Right kidney (tissue), 1 donor: Measurements from ENCODE around the gene UBAC2.
"Not testable (repeated sequence)": the region's sequence is repeated elsewhere in the genome, so short reads cannot be mapped to it uniquely, and the experiment has no call there.

ENCODE experiments used
- DNase-seq: peaks from one replicate; pipeline ENCODE4 v3.0.0-alpha.2; 2016

UBAC2 gene

DNA sequence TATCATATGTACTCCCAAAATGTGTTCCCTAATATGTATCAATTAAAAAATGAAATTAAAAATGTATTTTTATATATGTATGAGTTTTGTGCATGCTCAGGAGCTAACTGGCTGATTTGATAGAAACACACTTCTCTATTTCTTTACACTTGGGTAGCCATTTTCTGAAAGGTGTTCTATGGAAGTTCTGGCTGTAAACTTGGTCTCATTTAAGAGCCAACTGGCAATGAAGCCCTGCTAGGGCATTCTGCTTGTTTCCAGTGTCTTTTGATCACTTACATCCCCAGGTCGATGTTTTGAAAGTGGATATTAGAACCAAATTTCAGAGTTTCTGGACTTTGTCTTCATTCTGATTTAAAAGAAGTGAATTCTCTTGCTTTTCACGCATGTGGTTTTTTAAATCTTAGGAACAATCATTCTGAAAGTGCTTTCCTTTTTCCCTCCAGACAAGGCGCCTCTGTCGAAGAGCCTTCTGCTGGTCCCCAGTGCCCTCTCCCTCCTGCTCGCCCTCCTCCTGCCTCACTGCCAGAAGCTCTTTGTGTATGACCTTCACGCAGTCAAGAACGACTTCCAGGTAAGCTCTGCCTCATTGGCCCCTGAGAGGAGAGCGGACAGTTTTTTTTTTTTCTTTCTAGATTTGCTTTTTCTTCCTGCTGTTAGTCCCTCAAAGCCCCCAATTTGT lies 37.5 kb downstream of the UBAC2 start:
- no peak for DNase-seq

DNA sequence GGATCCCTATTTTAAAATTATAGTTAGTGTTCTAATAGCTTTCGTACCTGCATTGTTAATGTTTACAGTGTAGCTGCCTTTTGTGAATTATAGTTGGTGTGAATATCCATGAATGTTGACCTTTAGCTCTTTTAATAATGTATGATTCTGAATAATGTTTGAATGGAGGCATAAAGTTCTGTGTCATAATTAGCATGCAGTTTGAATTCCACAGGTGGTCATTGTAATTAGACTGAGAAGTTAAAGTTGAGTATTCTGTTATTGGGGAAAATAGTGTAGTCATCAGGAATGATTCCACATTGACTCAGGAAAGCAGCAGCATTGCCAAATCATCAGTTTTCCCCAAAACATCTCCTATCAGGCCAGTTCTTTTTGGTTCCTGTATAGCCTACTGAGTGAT lies 45.4 kb downstream of the UBAC2 start:
- DNase-seq: no peak

DNA sequence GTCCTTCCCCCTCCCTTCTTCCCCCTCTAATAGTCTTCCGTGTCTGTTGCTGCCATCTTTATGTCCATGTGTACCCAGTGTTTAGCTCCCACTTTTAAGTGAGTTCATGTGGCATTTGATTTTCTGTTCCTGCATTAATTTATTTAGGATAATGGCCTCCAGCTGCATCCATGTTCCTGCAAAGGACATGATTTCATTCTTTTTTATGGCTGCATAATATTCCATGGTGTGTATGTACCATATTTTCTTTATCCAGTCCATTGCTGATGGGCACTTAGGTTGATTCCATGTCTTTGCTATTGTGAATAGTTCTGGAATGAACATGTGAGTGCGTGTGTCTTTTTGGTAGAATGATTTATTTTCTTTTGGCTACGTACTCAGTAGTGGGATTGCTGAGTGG lies 48.5 kb downstream of the UBAC2 start:
- not testable (repeated sequence) for DNase-seq

DNA sequence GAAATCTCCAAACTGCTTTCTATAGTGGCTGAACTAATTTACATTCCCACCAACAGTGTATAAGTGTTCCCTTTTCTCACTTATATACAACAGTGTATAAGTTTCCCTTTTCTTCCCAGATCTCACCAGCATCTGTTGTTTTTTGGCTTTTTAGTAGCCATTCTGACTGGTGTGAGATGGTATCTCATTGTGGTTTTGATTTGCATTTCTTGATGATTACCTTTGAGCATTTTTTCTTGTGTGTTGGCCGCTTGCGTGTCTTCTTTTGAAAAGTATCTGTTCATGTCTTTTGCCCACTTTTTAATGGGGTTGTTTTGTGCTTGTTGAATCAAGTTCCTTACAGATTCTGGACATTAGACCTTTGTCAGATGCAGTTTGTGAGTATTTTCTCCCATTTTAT lies 49.0 kb downstream of the UBAC2 start:
- DNase-seq: not testable (repeated sequence)

DNA sequence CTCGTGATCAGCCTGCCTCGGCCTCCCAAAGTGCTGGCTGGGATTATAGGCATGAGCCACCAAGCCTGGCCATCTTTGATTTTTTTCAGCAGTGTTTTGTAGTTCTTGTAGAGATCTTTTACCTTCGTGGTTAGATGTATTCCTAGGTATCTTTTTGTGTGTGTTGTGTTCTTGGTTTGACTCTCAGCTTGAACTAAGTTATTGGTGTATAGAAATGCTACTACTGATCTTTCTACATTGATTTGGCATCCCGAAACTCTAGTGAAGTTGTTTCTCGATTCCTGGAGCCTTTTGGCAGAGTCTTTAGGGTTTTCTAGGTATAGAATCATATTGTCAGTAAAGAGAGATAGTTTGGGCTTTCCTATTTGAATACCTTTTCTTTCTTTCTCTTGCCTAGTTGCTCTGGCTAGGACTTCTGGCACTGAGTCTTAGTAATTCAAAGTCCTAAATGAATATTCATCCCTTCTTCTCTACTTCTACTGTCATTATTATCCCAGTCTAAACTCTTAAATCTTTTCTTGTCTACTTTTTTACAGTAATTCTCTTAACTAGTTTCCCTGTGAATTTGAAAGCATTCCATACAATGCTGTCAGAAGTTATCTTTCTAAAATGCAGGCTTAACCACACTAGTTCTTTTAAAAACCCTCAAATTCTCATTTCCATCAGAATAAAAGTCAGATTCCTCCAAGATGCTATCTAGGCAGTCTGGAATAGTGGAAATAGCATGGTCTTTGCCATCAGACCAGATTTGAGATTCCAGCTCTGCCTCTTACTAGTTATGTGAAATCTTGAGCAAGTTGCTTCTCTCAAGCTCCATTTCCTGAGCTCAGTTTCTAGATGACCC lies 50.5 kb downstream of the UBAC2 start:
- DNase-seq: no peak

DNA sequence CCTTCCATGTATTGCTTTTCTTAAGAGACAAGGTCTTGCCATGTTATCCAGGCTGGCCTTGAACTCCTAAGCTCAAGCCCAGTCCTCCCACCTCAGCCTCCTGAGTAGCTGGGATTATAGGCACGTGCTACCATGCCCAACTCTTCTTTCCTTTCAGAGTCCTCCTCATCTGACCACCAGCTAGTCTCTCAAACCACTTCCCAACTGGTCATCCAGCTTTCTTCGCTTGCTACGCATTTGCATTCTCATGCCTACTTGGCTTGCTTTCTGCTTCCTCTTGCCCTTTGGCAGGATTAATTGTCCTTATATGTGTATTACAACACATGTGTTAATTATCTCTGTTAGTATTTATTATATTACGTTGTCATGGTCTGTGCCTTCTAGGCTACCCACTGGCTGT lies 51.3 kb downstream of the UBAC2 start:
- no peak for DNase-seq

DNA sequence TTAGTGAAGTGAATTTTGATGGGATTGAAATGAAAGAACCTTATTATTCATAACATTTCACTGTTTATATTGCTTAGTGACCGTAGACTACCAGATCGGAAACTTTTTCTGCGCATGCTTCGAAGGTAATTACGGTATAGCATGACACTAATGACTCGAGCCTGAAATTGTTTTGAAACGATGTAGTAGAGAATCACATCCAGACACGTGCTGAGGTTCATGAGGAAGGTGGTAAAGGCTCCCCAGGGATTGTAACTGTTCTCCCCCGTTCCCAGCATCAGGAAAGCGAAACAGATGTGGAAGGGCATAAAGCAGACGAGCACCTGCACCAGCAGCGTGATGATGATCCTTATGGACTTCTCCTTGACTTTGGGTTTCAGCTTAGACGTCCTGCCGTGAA lies 54.2 kb downstream of the UBAC2 start:
- DNase-seq: no peak

DNA sequence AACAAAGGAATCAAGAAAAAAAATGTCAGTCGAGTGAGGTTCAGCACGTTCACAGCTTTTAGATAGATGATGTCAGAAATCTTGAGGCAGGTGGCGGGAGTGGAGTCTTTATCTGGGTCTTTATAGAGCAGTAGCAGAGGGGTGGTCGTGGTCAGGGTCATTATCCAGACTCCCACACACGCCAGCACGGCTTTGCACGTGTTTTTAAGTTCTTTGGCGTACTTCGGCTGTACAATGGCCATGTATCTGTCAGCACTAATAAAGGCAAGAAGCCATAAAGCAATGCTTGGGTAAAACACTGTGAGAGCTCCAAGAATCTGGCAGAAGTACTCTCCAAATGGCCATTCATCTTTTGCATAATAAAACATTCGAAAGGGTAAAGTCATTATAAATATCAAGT lies 54.6 kb downstream of the UBAC2 start:
- no peak for DNase-seq

DNA sequence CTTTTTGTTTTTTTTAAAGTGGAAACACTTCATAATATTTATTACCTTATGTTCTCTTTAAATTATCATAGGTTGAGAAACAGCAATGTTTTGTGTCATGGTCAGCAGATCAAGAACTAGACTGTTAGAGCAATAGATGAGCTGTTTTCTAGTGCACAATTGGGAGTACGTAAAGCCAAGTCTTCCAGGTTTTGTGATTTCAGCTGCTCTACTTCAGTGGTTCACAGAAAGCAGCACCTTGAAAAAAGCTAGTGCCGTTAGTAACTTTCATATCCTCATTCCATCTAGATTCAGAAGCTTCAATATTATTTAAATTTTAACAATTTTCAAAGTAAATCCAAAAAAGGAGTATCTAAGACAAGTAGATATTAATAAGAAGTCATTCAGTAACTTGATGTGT lies 55.6 kb downstream of the UBAC2 start:
- DNase-seq: no peak

DNA sequence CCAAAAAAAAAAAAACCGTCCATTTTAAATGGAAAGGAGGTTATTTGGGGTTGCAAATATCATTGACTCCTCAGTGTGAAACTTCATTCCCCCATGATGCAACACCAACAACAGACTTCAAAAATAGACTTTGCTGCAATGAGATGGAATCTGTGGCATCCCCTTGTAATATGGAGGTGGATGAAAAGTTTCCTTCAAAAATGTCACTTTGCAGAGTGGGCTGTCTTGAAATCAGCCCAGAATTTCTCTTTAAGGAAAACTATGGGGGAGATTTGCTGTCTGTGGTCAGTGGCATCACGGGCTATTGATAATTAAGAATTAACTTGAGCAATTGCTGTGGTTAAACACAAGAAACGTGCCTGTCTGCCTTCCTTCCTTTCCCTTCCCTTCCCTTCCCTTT lies 56.1 kb downstream of the UBAC2 start:
- DNase-seq: no peak

DNA sequence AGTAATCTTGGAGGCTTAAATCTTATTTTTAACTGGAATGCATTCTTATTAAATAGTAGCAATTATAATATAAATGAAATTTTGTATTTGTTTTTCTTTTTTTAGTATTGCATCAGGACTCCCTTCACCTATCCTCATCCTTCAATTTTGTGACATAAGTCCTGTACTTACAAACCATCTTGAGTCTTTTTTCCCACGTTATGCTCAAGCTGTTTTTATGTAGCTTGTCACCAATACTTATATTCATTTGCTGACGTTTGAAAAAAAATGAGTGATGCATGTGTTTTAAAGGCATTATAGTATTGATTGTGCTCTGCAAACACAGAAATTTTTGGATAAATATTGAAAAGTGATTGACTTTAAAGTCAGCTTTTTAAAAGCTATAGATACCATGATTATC lies 56.6 kb downstream of the UBAC2 start:
- DNase-seq: no peak

DNA sequence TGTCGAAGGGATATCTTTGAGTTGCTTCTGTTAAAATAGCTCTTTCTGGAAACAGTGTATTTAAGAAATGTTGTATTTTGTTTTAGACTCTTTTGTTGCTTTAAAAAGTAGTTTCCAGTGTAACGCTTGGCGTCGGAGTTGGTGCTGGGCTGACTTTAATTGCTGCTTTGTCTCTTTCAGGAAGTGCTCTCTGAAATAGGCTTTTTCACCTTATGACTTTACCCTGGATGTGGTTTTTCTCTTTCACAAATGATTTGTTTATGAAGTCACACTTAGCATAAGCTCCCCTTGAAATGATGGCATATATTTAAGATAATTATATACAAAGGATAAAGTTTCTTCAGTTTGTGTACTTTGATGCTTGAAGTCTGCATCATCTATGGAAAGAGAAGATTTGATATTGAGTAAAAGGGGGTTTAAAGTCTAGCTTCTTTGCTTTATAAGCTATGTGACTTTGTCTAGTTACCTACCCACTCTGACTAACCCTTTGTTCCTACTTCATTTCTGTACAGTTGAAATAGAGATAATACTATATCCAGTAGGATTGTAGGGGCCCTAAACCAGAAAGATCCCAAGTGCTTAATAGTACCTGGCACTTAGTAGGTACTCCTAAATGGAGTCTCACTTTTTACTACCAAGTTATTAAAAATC lies 57.7 kb downstream of the UBAC2 start, which contains the start of gene GPR18:
Gene GPR18 (minus strand): TSS at position 170 of the 651 bp plus-strand sequence. CDS start 2,507 bp downstream, outside the sequence.
- no peak for DNase-seq

DNA sequence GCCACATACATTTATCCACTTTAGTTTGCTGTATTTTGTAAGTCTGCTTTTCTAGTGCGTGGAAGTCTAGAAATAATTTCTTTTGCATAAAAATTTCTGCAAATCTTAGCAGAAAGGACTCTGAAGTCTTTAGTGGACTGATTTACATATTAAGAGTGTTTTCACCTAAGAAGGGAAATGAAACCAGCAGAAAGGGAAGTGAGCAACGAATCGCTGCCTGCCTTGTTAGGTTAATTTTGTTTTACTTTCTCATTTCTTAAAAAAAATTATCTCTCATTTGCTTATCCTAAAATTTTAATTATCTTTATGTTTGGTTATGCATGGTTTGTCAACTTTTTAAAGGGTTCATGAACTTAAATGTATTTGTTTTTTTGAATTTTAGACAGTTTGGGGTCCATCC lies 58.3 kb downstream of the UBAC2 start:
- DNase-seq: no peak

DNA sequence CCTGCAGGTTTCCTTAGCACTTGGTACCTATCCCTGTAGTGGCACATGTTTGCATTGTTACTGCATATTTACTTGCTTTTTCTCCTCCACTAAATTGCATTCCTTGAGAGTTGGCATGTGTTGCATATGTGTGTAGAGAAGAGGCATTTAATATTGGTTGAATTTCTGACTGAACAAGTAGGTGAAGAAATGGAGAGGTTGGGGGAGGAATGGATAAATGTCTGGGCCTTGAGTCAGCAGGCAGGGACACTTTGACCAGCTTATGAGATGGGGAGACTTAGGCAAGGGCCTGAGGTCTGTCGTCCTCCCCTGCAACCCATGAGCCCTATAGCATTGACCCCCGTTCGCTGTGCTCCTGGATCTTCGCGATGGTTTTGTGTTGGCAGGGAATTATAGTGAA lies 59.6 kb downstream of the UBAC2 start:
- no peak for DNase-seq

DNA sequence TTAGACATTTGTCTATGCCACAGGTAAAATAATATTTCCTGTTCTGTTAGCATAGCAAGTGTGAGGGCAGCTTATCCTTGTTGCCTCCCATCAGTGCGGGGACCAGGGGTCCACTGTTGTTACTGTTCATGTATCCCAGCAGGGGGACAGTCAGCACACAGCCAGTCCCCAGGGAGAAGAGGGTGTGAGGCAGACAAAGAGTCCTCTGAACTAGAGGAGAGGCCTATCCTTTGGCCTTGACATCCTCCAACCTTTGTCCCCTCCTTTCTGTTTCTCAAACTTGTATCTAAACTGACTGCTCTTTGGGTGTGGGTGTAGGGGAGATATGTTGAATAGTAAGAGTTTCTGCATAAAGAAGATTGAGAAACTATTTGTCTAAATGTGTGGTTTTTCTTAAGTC lies 60.4 kb downstream of the UBAC2 start:
- no peak for DNase-seq

DNA sequence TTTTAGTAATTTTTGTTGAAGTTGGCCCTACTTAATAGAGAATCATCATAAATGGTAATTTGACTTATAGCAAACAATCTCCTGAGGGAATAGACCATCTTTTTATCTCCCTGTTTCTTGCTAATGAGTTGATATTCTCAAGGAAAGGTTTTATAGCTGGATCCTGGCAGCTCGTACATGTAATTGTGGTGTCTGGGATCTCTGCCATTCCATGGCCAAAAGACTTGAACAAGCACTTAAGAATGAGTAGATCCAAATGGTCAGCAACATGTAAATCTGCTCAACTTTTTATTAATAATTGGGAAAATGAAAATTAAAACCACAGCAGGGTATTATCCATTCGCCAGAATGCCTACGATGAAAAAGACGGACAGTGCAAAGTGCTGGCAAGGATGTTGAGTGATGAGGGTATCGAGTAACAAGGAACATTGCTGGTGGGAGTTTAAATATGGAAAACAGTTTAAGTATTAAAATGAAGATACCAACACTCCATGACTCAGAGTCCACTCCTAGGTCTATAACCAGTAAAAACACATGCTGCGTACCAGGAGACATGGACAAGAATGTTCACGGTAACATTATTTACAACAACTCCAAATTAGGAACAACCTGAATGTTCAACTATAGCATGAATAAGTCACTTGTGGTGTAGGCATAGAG lies 62.6 kb downstream of the UBAC2 start:
- no peak for DNase-seq

DNA sequence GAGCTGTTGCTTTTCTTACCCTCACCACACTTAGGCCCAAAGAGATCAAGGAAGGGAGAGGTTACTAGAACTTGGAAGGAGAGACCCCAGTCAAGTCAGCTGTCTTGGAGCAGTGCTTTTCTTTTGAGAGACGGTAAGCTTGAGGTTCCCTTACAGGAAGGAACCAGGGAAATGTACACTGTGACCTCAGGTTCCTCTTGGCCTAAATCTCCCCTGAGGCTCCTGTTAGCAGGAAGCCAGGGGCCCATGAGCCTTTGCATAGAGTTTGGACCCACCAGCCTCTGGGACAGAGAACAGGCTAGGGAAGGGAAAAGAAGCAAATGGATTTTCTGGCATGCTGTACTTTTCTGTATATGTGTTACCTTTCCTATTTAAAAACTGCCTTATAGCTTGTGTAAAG lies 63.4 kb downstream of the UBAC2 start:
- no peak for DNase-seq

DNA sequence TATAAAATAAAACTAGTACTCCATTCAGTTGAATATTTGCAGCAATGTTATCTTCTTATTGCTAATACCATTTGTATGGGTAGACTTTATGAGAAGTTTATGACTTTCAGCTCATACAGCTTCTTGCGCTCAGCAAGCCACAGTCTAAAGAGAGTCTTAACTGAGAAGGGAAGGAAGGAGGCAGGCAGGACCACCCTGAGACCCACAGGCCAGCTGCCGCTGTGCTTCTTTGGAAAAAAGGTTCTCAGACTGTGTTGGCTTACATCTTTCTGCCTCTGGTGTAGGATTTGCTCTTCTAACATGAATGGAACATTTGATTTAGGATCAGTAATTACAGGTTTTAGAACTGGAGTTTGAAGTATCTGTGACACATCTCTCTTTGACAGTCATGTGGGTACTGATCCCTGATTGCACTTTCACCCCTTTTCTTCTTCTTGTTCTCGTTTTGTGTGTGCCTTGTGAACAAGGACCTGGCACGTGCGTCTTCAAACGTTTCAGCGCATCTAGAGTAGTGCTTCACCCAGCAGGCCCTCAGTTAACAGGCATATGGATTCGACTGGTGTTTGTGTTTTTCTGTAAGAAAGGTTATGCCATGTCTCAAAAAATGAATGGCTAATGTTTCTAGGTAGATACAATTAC lies 64.6 kb downstream of the UBAC2 start:
- no peak for DNase-seq

DNA sequence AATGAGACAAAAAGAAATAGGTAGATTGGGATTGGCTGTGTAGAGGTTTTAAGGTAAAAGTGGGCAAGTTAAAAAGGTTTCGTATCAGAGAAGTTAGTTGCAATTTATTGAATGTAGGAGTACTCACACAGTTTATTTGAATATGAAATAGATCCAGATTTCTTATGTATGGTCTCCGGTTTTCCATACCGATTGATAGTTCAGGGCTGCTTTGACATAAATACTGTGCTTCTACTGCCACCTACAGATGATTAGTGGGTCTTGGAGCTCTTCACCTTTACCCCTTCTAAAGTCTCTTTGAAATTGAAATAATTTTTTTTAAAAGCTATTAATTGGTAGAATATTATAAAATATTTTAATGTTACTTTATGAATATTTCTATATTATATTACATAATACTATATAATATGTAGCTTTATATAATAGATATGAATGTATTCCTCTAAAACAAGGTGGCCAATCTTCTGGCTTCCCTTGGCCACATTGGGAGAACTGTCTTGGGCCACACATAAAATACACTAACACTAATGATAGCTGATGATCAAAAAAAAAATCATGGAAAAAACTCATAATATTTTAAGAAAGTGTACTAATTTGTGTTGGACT lies 65.3 kb downstream of the UBAC2 start:
- no peak for DNase-seq

DNA sequence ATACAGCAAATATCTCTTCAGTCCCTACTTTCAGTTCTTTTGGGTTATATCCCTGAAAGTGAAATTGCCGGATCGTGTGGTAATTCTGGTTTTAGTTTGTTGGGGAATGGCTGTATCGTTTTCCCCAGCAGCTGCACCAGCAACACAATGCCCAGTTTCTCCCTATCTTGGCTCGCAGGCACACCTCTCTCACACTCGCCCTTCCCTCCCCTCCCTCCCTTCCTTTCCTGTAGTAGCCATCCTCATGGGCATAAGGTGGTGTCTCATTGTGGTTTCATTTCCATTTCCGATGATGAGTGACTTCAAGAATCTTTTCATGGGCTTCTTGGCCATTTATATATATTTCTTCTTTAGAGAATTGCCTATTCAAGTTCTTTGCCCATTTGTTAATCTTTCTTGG lies 66.2 kb downstream of the UBAC2 start:
- DNase-seq: no peak

DNA sequence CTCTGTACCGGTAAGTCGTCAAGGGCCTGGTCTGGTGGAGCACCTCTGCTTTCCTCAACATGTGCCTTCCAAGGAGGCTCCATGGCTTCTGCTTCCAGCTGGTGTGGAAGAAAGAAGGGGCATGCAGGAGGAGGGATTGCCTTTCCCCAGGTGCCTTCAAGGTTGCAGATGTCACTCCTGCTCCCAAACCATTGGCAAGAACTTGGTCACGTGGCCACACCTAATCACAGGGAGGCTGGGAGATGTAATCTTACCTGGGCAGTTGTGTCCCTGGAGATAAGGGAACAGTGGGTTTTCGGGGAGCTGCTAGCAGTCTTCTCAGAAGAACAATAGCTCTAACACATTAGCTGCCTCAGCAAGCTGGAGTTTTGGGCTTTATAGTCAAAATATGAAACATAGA lies 67.3 kb downstream of the UBAC2 start:
- DNase-seq: no peak

DNA sequence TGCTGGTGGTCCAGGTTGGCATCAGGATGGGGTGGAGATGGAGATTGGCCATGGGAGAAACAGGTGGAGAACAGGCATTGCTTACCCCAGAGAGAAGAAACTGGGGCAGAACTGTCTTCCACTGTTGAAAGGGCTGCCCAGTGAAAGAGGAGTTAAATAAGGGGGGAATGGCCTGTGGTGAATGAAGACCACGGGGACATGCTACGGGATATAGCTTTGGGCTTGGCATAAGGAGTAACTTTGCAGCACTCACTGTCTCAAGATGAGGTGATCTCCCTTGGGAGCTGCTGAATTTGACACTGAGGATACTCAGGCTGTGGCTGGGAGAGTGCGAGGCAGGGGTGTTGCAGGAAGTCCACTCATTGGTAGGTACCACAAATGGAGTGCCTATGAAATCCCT lies 68.2 kb downstream of the UBAC2 start:
- DNase-seq: no peak
